Measurements from ENCODE around the gene CHST2. TPM values are rescaled to one million over a fixed set of nuclear protein-coding genes. Genes with fewer than 3 reads are reported as not detected.

Gene CHST2
- total and polyA plus RNA-seq, 4 donors = 0.11 to 48.7 (median 0.93) TPM

DNA sequence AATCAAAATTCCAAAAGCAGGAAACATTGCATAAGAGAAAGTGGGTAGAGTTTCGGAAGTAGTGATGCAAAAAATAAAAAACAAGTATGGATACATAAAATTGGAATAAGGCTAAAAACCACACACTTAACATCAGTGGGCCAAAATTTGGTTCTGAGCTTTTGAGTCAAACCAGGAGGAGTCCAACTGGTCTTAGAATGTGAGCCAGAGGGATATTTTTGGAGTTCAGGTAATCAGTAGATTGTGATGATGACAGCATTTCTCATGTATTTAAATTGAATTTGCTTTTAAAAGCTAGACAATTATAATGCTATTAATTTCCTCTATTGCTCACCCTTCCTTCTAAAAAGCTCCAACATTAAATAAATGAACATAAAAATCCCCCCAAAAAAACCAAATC lies 38.2 kb upstream of the CHST2 start:
- Histone ChIP-seq H3K27ac (ENCODE audit: low read depth in 1 of 2, low read length in 2 of 2) (no peak overlapping the region), H3K9ac (ENCODE audit: low read depth in 1 of 2, low read length in 2 of 2) (no peak overlapping the region), H3K4me3 (ENCODE audit: low read depth in 1 of 3, low read length in 3 of 3) (no peak overlapping the region), H3K9me3 (ENCODE audit: control insufficient read depth in 4 of 4, low read length in 3 of 4) (no peaks in the 10 kb centered on the region), H3K4me1 (ENCODE audit: control insufficient read depth in 4 of 4, insufficient read depth in 4 of 4, low read length in 3 of 4) (no peaks in the 10 kb centered on the region), H3K27me3 (ENCODE audit: control insufficient read depth in 4 of 4, insufficient read depth in 4 of 4, low read length in 3 of 4) (peaks cover 0 to 3% (median 0%) of the 10 kb centered on the region in 4 donors), H3K36me3 (ENCODE audit: control insufficient read depth in 4 of 4, insufficient read depth in 3 of 4, low read depth in 1 of 4, low read length in 3 of 4) (no peaks in the 10 kb centered on the region)
- 88% methylated on average over 1 of the region's 1 CpG for WGBS
- TF ChIP-seq RAD21 (IDR thresholded peaks at IDR 0.05) = no peak
- TF ChIP-seq, protein P1, sequence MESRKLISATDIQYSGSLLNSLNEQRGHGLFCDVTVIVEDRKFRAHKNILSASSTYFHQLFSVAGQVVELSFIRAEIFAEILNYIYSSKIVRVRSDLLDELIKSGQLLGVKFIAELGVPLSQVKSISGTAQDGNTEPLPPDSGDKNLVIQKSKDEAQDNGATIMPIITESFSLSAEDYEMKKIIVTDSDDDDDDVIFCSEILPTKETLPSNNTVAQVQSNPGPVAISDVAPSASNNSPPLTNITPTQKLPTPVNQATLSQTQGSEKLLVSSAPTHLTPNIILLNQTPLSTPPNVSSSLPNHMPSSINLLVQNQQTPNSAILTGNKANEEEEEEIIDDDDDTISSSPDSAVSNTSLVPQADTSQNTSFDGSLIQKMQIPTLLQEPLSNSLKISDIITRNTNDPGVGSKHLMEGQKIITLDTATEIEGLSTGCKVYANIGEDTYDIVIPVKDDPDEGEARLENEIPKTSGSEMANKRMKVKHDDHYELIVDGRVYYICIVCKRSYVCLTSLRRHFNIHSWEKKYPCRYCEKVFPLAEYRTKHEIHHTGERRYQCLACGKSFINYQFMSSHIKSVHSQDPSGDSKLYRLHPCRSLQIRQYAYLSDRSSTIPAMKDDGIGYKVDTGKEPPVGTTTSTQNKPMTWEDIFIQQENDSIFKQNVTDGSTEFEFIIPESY (IDR thresholded peaks at IDR 0.05) = no peak
- no peak for DNase-seq (ENCODE audit: low spot score)

DNA sequence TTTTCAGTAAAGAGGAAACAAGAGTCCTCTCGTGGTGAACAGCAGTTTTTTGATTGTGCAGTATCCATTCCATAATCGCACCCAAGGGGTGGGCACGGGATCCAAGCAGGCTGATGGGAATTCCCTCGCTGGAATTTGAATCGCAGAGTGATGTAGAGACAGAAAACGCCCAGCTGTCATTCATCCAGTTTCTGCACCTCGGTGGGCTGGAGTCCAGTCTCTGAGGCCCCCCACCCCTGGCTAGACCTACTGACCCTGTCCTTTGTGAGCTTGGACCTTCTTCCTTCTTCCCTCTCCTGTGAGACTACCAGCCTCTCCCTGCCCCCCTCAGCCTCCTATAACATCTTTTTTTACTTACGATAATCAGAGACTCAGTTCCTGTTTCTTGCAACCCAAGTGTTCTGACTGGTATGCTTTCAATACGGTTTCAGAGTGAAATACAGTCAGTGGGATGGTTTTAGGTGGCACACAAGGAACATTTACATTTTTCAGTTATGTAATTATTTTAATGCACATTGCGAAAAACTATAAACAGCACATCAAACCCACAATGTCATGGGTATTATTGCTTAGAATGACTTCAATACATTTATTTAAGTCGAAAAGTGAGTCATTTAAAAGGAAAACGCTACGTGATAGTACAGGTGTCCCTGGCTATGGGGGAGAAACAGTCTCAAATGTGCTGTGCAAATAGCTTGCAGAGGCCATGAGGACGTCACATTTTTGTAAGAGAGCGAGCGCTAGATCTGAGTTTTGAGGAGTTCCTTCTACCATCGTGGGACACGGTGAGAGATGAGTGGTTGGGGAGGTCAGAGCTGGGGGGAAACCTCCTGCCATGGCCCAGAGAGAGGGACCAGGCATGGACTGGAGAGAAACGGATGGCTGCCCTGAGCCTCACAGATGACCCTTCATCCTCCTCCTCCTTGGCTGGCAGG lies 37.5 kb upstream of the CHST2 start:
- 80% methylated on average over 19 of the region's 19 CpGs for WGBS
- no peaks in the 10 kb centered on the region for H3K9me3 ChIP-seq (ENCODE audit: control insufficient read depth in 4 of 4, low read length in 3 of 4)
- no peaks in the 10 kb centered on the region for H3K4me1 ChIP-seq (ENCODE audit: control insufficient read depth in 4 of 4, insufficient read depth in 4 of 4, low read length in 3 of 4)
- no peaks in the 10 kb centered on the region for H3K36me3 ChIP-seq (ENCODE audit: control insufficient read depth in 4 of 4, insufficient read depth in 3 of 4, low read depth in 1 of 4, low read length in 3 of 4)
- DNase-seq (ENCODE audit: low spot score) = no peak
- no peak overlapping the region for H3K9ac ChIP-seq (ENCODE audit: low read depth in 1 of 2, low read length in 2 of 2)
- no peak overlapping the region for H3K27ac ChIP-seq (ENCODE audit: low read depth in 1 of 2, low read length in 2 of 2)
- peaks cover 0 to 3% (median 0%) of the 10 kb centered on the region in 4 donors for H3K27me3 ChIP-seq (ENCODE audit: control insufficient read depth in 4 of 4, insufficient read depth in 4 of 4, low read length in 3 of 4)
- TF ChIP-seq, protein P2, sequence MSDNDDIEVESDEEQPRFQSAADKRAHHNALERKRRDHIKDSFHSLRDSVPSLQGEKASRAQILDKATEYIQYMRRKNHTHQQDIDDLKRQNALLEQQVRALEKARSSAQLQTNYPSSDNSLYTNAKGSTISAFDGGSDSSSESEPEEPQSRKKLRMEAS (IDR thresholded peaks at IDR 0.05) = no peak
- TF ChIP-seq, protein P3, sequence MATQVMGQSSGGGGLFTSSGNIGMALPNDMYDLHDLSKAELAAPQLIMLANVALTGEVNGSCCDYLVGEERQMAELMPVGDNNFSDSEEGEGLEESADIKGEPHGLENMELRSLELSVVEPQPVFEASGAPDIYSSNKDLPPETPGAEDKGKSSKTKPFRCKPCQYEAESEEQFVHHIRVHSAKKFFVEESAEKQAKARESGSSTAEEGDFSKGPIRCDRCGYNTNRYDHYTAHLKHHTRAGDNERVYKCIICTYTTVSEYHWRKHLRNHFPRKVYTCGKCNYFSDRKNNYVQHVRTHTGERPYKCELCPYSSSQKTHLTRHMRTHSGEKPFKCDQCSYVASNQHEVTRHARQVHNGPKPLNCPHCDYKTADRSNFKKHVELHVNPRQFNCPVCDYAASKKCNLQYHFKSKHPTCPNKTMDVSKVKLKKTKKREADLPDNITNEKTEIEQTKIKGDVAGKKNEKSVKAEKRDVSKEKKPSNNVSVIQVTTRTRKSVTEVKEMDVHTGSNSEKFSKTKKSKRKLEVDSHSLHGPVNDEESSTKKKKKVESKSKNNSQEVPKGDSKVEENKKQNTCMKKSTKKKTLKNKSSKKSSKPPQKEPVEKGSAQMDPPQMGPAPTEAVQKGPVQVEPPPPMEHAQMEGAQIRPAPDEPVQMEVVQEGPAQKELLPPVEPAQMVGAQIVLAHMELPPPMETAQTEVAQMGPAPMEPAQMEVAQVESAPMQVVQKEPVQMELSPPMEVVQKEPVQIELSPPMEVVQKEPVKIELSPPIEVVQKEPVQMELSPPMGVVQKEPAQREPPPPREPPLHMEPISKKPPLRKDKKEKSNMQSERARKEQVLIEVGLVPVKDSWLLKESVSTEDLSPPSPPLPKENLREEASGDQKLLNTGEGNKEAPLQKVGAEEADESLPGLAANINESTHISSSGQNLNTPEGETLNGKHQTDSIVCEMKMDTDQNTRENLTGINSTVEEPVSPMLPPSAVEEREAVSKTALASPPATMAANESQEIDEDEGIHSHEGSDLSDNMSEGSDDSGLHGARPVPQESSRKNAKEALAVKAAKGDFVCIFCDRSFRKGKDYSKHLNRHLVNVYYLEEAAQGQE (IDR thresholded peaks at IDR 0.05) = no peak
- TF ChIP-seq TAF1 (conservative IDR thresholded peaks at IDR 0.05) (no peak), HNF4G (IDR thresholded peaks at IDR 0.05) (no peak), FOXA1 (IDR thresholded peaks at IDR 0.05) (no peak), JUND (IDR thresholded peaks at IDR 0.05) (no peak), YY1 (IDR thresholded peaks at IDR 0.05) (no peak), FOXA2 (IDR thresholded peaks at IDR 0.05) (no peak), SP1 (IDR thresholded peaks at IDR 0.05) (no peak), GABPA (IDR thresholded peaks at IDR 0.05 in 1 of 2, conservative IDR thresholded peaks at IDR 0.05 in 1 of 2) (no peak), RXRA (IDR thresholded peaks at IDR 0.05) (no peak), NR2F2 (IDR thresholded peaks at IDR 0.05) (no peak), RAD21 (IDR thresholded peaks at IDR 0.05) (no peak)
- TF ChIP-seq, protein P4, sequence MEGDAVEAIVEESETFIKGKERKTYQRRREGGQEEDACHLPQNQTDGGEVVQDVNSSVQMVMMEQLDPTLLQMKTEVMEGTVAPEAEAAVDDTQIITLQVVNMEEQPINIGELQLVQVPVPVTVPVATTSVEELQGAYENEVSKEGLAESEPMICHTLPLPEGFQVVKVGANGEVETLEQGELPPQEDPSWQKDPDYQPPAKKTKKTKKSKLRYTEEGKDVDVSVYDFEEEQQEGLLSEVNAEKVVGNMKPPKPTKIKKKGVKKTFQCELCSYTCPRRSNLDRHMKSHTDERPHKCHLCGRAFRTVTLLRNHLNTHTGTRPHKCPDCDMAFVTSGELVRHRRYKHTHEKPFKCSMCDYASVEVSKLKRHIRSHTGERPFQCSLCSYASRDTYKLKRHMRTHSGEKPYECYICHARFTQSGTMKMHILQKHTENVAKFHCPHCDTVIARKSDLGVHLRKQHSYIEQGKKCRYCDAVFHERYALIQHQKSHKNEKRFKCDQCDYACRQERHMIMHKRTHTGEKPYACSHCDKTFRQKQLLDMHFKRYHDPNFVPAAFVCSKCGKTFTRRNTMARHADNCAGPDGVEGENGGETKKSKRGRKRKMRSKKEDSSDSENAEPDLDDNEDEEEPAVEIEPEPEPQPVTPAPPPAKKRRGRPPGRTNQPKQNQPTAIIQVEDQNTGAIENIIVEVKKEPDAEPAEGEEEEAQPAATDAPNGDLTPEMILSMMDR (IDR thresholded peaks at IDR 0.05; ENCODE audit: low read depth, low read length, missing input control) = no peak
- TF ChIP-seq, protein P5, sequence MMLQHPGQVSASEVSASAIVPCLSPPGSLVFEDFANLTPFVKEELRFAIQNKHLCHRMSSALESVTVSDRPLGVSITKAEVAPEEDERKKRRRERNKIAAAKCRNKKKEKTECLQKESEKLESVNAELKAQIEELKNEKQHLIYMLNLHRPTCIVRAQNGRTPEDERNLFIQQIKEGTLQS (IDR thresholded peaks at IDR 0.05) = no peak
- TF ChIP-seq, protein P1 (IDR thresholded peaks at IDR 0.05) = no peak
- no peak overlapping the region for H3K4me3 ChIP-seq (ENCODE audit: low read depth in 1 of 3, low read length in 3 of 3)

All from liver (tissue), 9 donors.